Heart left ventricle (tissue), 13 donors: Measurements from ENCODE around the gene PKD1.
"Not testable (repeated sequence)": the region's sequence is repeated elsewhere in the genome, so short reads cannot be mapped to it uniquely, and the experiment has no call there.

ENCODE experiments used
- POLR2A ChIP-seq, 2 donors: fragments of 450-650 bp; IDR thresholded peaks; one replicate each; pipeline ENCODE4 v1.6.1; 2017; ENCODE audit warnings: antibody characterized with exemption in 2 of 2, mild to moderate bottlenecking in 2 of 2, moderate library complexity in 2 of 2
- TF ChIP-seq, protein P1 (sequence below), 12 donors: fragments of 200-600 bp; sonication (generic) in 4 of 12; IDR thresholded peaks; one replicate each; pipeline versions ENCODE4 v1.5.0 to v1.8.0; 2018 to 2022; ENCODE audit warnings: antibody characterized with exemption in 12 of 12, mild to moderate bottlenecking in 5 of 12
- donor health status: ischemic (EF 13 %, LVEDD 7.1; RV severe dilation, severe dysfunction).
- donor health status: DM: no; HTN: yes; CAD: no.
- donor health status: DM: no; HTN: no; CAD: no.
- donor health status: ischemic (EF 25% LVEDD 6.9; RV normal size, moderate dysfunction).
- donor health status: ischemic (EF 25% LVEDD 5.7; RV mildly dilated, moderate dysfunction).
- donor health status: ischemic (EF 35%, LVEDD 5.7; RV mildly dilated, moderate dysfunction).
- donor health status: nonischemic (EF 11% LVEDD 7.7; RV severe dilation, severe dysfunction).
- donor health status: DM: yes; HTN: yes; CAD: no.
- donor health status: PGD.
- donor health status: ischemic (EF 29% LVEDD 5.4; RV normal size, mild dysfunction).
- donor health status: nonischemic (EF 23%, LVEDD 6.1; RV moderate dilation, normal function).

DNA sequence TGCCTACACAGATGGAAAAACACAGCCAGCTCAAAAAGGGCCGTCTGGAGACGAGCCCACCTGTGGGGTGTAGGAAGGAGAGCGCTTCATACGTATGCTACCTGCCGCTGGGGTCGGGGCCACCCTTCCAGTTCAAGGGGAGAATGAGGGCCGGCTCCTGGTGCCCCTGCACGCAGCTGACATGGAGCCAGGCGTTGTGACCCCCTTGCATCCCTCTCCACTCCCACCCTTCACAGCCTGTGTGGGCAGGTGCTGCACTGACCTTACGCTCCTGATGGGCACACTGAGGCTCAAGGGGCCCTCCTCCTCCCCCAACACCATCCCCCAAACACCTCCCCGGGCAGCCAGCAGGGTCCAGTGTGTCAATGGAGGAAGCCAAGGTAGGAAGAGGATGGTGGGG is 10.1 kb downstream of the PKD1 start:
- TF ChIP-seq, protein P1, sequence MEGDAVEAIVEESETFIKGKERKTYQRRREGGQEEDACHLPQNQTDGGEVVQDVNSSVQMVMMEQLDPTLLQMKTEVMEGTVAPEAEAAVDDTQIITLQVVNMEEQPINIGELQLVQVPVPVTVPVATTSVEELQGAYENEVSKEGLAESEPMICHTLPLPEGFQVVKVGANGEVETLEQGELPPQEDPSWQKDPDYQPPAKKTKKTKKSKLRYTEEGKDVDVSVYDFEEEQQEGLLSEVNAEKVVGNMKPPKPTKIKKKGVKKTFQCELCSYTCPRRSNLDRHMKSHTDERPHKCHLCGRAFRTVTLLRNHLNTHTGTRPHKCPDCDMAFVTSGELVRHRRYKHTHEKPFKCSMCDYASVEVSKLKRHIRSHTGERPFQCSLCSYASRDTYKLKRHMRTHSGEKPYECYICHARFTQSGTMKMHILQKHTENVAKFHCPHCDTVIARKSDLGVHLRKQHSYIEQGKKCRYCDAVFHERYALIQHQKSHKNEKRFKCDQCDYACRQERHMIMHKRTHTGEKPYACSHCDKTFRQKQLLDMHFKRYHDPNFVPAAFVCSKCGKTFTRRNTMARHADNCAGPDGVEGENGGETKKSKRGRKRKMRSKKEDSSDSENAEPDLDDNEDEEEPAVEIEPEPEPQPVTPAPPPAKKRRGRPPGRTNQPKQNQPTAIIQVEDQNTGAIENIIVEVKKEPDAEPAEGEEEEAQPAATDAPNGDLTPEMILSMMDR (IDR thresholded peaks at IDR 0.05) = not testable (repeated sequence)
- not testable (repeated sequence) for TF ChIP-seq POLR2A (IDR thresholded peaks at IDR 0.05)
